H9 (cell line): ENCODE data around the gene MTOR. TPM values are rescaled to one million over a fixed set of nuclear protein-coding genes. Genes with fewer than 3 reads are reported as not detected.
"Not testable (repeated sequence)": the region's sequence is repeated elsewhere in the genome, so short reads cannot be mapped to it uniquely, and the experiment has no call there.

Experiments
- DNase-seq: peaks from one replicate; pipeline ENCODE4 v3.0.0-alpha.2; 2017
- H2AFZ ChIP-seq: one replicate; pipeline ENCODE4 v1.6.1; 2013; ENCODE audit warnings: mild to moderate bottlenecking, low read length, control low read depth, moderate library complexity
- H2AK5ac ChIP-seq: 2 replicates; pipeline ENCODE4 v1.6.1; 2013; ENCODE audit warnings: low read length, control low read depth, mixed read lengths; ENCODE audit not compliant: insufficient read length
- H2BK120ac ChIP-seq: one replicate; pipeline ENCODE4 v1.6.1; 2013; ENCODE audit warnings: low read depth, mild to moderate bottlenecking, low read length, control low read depth, inconsistent platforms; ENCODE audit not compliant: poor library complexity, severe bottlenecking
- H2BK12ac ChIP-seq: 2 replicates; pipeline ENCODE4 v1.6.1; 2013; ENCODE audit warnings: low read length, control low read depth, mixed read lengths, low read depth; ENCODE audit not compliant: insufficient read length
- H2BK15ac ChIP-seq: 2 replicates; pipeline ENCODE4 v1.6.1; 2013; ENCODE audit warnings: low read depth, low read length, control low read depth
- H2BK20ac ChIP-seq: one replicate; pipeline ENCODE4 v1.6.1; 2013; ENCODE audit warnings: low read depth, mild to moderate bottlenecking, low read length, control low read depth, inconsistent platforms; ENCODE audit not compliant: poor library complexity, severe bottlenecking
- H2BK5ac ChIP-seq: 2 replicates; pipeline ENCODE4 v1.6.1; 2013; ENCODE audit warnings: low read length, control low read depth, mixed read lengths; ENCODE audit not compliant: insufficient read length
- H3K14ac ChIP-seq: 2 replicates; pipeline ENCODE4 v1.6.1; 2013; ENCODE audit warnings: low read length, control low read depth; ENCODE audit not compliant: insufficient read depth
- H3K18ac ChIP-seq: 2 replicates; pipeline ENCODE4 v1.6.1; 2013; ENCODE audit warnings: low read depth, mild to moderate bottlenecking, mixed read lengths, low read length, control low read depth; ENCODE audit not compliant: insufficient read length
- H3K23ac ChIP-seq: 2 replicates; pipeline ENCODE4 v1.6.1; 2013; ENCODE audit warnings: low read length, control low read depth, mixed read lengths, low read depth; ENCODE audit not compliant: insufficient read length
- H3K23me2 ChIP-seq: 2 replicates; pipeline ENCODE4 v1.6.1; 2013; ENCODE audit warnings: low read depth, mild to moderate bottlenecking, mixed read lengths, low read length, control low read depth; ENCODE audit not compliant: insufficient read length, poor library complexity, severe bottlenecking
- H3K27ac ChIP-seq: 2 replicates; pipeline ENCODE4 v1.5.1; 2013; ENCODE audit warnings: low read length, control low read depth, mixed read lengths, low read depth; ENCODE audit not compliant: insufficient read length
- H3K27me3 ChIP-seq: 2 replicates; pipeline ENCODE4 v1.6.1; 2013; ENCODE audit warnings: low read length, control low read depth, inconsistent platforms; ENCODE audit not compliant: insufficient read depth
- H3K4ac ChIP-seq: 2 replicates; pipeline ENCODE4 v1.6.1; 2013; ENCODE audit warnings: low read depth, mild to moderate bottlenecking, control low read depth, inconsistent platforms, low read length, moderate library complexity
- H3K4me1 ChIP-seq: 2 replicates; pipeline ENCODE4 v1.6.1; 2013; ENCODE audit warnings: low read length, control low read depth, inconsistent platforms; ENCODE audit not compliant: insufficient read depth
- H3K4me2 ChIP-seq: 2 replicates; pipeline ENCODE4 v1.6.1; 2013; ENCODE audit warnings: low read length, control low read depth, mixed read lengths; ENCODE audit not compliant: insufficient read length, insufficient read depth
- H3K56ac ChIP-seq: 2 replicates; pipeline ENCODE4 v1.6.1; 2013; ENCODE audit warnings: low read depth, mild to moderate bottlenecking, mixed read lengths, low read length, control low read depth; ENCODE audit not compliant: insufficient read length
- H3K79me1 ChIP-seq: 2 replicates; pipeline ENCODE4 v1.6.1; 2013; ENCODE audit warnings: low read depth, mild to moderate bottlenecking, moderate library complexity, low read length, control low read depth, inconsistent platforms; ENCODE audit not compliant: insufficient read depth, poor library complexity, severe bottlenecking
- H3K79me2 ChIP-seq: 2 replicates; pipeline ENCODE4 v1.6.1; 2013; ENCODE audit warnings: low read length, control low read depth, inconsistent platforms; ENCODE audit not compliant: insufficient read depth
- H3K9ac ChIP-seq: 2 replicates; pipeline ENCODE4 v1.6.1; 2013; ENCODE audit warnings: low read length, control low read depth, mixed read lengths; ENCODE audit not compliant: insufficient read length; ENCODE audit errors: extremely low read depth
- H3K9me3 ChIP-seq: one replicate; pipeline ENCODE4 v1.6.1; 2013; ENCODE audit warnings: low read depth, low read length, inconsistent platforms; ENCODE audit not compliant: control insufficient read depth
- H3T11ph ChIP-seq: one replicate; pipeline ENCODE4 v1.6.1; 2013; ENCODE audit warnings: mild to moderate bottlenecking, low read length, control low read depth, inconsistent platforms
- H4K20me1 ChIP-seq: one replicate; pipeline ENCODE4 v1.6.1; 2013; ENCODE audit not compliant: control insufficient read depth, insufficient read length, insufficient read depth
- H4K5ac ChIP-seq: 2 replicates; pipeline ENCODE4 v1.6.1; 2013; ENCODE audit warnings: low read depth, mild to moderate bottlenecking, mixed read lengths, low read length, control low read depth; ENCODE audit not compliant: insufficient read length
- H4K8ac ChIP-seq: replicated peaks from 2 replicates; pipeline ENCODE4 v1.6.1; 2013; ENCODE audit warnings: low read length, control low read depth, mixed read lengths, low read depth; ENCODE audit not compliant: insufficient read length
- H4K91ac ChIP-seq: 2 replicates; pipeline ENCODE4 v1.6.1; 2013; ENCODE audit warnings: low read depth, mild to moderate bottlenecking, moderate library complexity, mixed read lengths, low read length, control low read depth; ENCODE audit not compliant: insufficient read length
- H3K27ac Mint-ChIP-seq, 3 experiments: 2 replicates in 2 of 3; 3 replicates in 1 of 3; pipeline ENCODE4 v1.8.0; 2020 to 2021; ENCODE audit warnings: mixed read lengths in 3 of 3, mild to moderate bottlenecking in 1 of 3, moderate library complexity in 1 of 3
- H3K27me3 Mint-ChIP-seq: 2 replicates; pipeline ENCODE4 v1.8.0; 2021; ENCODE audit warnings: low read depth, mild to moderate bottlenecking, moderate library complexity, mixed read lengths
- H3K36me3 Mint-ChIP-seq, 3 experiments: 2 replicates in 2 of 3; 3 replicates in 1 of 3; pipeline ENCODE4 v1.8.0; 2020 to 2021; ENCODE audit warnings: low read depth in 3 of 3, mixed read lengths in 3 of 3; ENCODE audit not compliant: insufficient read depth in 1 of 3
- H3K4me1 Mint-ChIP-seq, 2 experiments: 2 replicates each; pipeline ENCODE4 v1.8.0; 2020; ENCODE audit warnings: mixed read lengths in 2 of 2
- H3K4me3 Mint-ChIP-seq, 2 experiments: 2 replicates in 1 of 2; 3 replicates in 1 of 2; pipeline ENCODE4 v1.8.0; 2020 to 2021; ENCODE audit warnings: mild to moderate bottlenecking in 2 of 2, mixed read lengths in 2 of 2, moderate library complexity in 1 of 2
- H3K9me3 Mint-ChIP-seq, 2 experiments: 2 replicates in 1 of 2; 3 replicates in 1 of 2; pipeline ENCODE4 v1.8.0; 2020; ENCODE audit warnings: mild to moderate bottlenecking in 2 of 2, mixed read lengths in 2 of 2, moderate library complexity in 1 of 2
- WGBS: extraction: QIAGEN DNeasy Blood & Tissue Kit; methylation state at CpG from one replicate; pipeline ENCODE4 v1.1.7; 2013; ENCODE audit warnings: missing lambda C conversion rate, low lambda C conversion rate, mixed read lengths; ENCODE audit not compliant: insufficient read length; ENCODE audit errors: extremely low coverage; 5-methylcytosine and 5-hydroxymethylcytosine counted together
- total RNA-seq: library from RNA; stranded (reverse); gene quantifications from 2 replicates; pipeline ENCODE4 v1.2.1, GENCODE V29; 2021

The MTOR gene
- total RNA-seq, 1 experiment from 2014 or later: 67.5 TPM

DNA sequence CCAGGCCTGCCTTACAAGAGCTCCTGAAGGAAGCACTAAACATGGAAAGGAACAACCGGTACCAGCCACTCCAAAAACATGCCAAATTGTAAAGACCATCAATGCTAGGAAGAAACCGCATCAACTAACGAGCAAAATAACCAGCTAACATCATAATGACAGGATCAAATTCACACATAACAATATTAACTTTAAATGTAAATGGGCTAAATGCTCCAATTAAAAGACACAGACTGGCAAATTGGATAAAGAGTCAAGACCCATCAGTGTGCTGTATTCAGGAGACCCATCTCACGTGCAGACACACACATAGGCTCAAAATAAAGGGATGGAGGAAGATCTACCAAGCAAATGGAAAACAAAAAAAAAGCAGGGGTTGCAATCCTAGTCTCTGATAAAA lies 99.6 kb downstream of the MTOR start:
- peaks cover 19 to 40% (median 23%) of the 10 kb centered on the region in 3 experiments; a peak in 5 of 7 replicates for H3K36me3 Mint-ChIP-seq
- WGBS: no CpG with 5 or more reads among the region's 4 CpGs

More for the DNA sequence above, 99.6 kb downstream of the MTOR start:
- H3K27ac Mint-ChIP-seq, H3K18ac ChIP-seq, H2BK15ac ChIP-seq, H3K27me3 Mint-ChIP-seq, H4K20me1 ChIP-seq, H2BK120ac ChIP-seq, H3K79me2 ChIP-seq, H3K23ac ChIP-seq, H3K4me1 ChIP-seq, H3K23me2 ChIP-seq, H3K9me3 Mint-ChIP-seq, H2AK5ac ChIP-seq, H3K4ac ChIP-seq, H3K4me1 Mint-ChIP-seq, H3K9ac ChIP-seq, H3K9me3 ChIP-seq, H3K27ac ChIP-seq, H3K79me1 ChIP-seq, H4K8ac ChIP-seq, H3K4me3 Mint-ChIP-seq, H3K27me3 ChIP-seq, H2BK5ac ChIP-seq, H3K4me2 ChIP-seq, H2BK12ac ChIP-seq, H3T11ph ChIP-seq, H3K14ac ChIP-seq, H2BK20ac ChIP-seq, H3K56ac ChIP-seq, H4K5ac ChIP-seq, H2AFZ ChIP-seq, H4K91ac ChIP-seq, DNase-seq: not testable (repeated sequence)
